ENCODE data around the gene CRX. TPM values are rescaled to one million over a fixed set of nuclear protein-coding genes. Genes with fewer than 3 reads are reported as not detected.

CRX gene
- total and polyA plus RNA-seq, 2 donors (not counting 1 experiment from before 2014, with no cell fraction given) = not detected

DNA sequence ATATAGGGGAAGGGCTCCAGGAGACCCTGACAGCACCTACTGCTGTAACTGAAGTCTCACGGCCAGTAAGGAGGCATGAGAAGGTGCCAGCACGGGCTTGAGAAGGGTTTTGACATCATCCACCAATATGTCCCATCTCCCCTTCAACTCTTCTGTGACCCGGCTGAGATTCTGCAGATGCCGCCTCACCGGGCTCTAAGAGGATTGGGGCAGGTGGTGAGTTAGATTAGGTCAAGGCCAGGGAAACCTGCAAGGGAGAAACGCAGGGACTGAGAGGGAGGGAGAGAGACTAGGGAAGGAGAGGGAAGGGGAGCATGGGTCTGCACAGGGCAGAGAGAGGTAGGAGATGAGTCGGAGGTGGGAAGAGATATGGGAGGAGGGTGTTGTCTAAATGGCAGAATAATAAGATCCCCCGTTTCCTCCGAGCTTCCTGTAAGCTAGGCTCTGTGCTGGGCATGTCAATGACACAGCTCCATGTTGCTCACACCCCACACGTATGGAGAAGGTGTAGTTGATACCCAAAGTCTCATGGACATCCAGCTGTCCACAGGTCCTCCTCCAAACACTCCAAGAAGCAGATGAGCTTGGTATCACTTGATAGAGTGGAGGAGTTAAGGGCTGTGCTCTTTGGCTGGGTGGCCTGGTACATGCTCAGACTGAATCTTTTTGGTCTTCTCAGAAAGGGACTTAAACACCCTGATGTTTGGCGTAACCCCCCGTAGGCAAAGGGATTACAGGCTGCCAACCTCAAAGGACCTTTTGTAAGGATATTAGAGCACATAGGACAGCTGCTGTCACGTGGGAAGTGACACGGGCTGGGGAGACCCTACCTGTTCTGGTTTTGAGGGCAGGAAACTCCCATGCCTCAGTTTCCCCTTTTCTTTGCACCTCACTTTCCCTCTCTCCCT lies 23.5 kb upstream of the CRX start:
- Mint-ChIP-seq H3K9me3 (ENCODE audit: insufficient read depth) (peaks cover 3% of the 10 kb centered on the region), H3K27me3 (peaks cover 12% of the 10 kb centered on the region), H3K4me3 (no peak overlapping the region), H3K4me1 (no peaks in the 10 kb centered on the region), H3K27ac (no peak overlapping the region)
- Histone ChIP-seq H3K4me1 (ENCODE audit: control insufficient read depth in 2 of 2, insufficient read depth in 2 of 2, low read length in 2 of 2) (no peaks in the 10 kb centered on the region), H3K36me3 (replicated peaks in 1 of 2; ENCODE audit: control extremely low read depth in 1 of 2, control insufficient read depth in 1 of 2, extremely low read depth in 1 of 2, insufficient read depth in 2 of 2, low read length in 1 of 2) (no peaks in the 10 kb centered on the region), H3K9me3 (ENCODE audit: control extremely low read depth in 1 of 3, control insufficient read depth in 2 of 3, insufficient read depth in 1 of 3, low read length in 2 of 3) (peaks cover 0 to 10% (median 0%) of the 10 kb centered on the region in 3 donors), H3K27me3 (replicated peaks in 1 of 4; ENCODE audit: control extremely low read depth in 1 of 4, control insufficient read depth in 3 of 4, insufficient read depth in 4 of 4, low read length in 3 of 4) (peaks cover 0 to 5% (median 0%) of the 10 kb centered on the region in 4 experiments), H3K4me2 (replicated peaks; ENCODE audit: low read depth, low read length, poor library complexity, severe bottlenecking) (no peak overlapping the region), H3K4me3 (ENCODE audit: control extremely low read depth in 1 of 5, extremely low read depth in 1 of 5, insufficient read depth in 1 of 5, low read depth in 2 of 5, low read length in 4 of 5) (no peak overlapping the region), H4K20me1 (ENCODE audit: control insufficient read depth, insufficient read depth, low read length, poor library complexity, severe bottlenecking) (no peaks in the 10 kb centered on the region), H3K9ac (ENCODE audit: low read length) (no peak overlapping the region), H3K27ac (ENCODE audit: low read length in 2 of 2) (no peak overlapping the region), H2AFZ (ENCODE audit: insufficient read depth, low read depth, low read length, poor library complexity, severe bottlenecking) (no peak overlapping the region), H3K79me2 (ENCODE audit: control insufficient read depth, insufficient read depth, low read length) (no peaks in the 10 kb centered on the region)
- ATAC-seq (ENCODE audit: low read depth) (no peak), DNase-seq (no peak)
- ChIA-PET POLR2A (no interaction called here), CTCF (interaction anchor here (0.7 to 2.4 kb wide), 2 partner anchors 11 to 1780 kb away, joined by 3 to 7 read pairs; no protein-coding TSS in a partner anchor)
- intact Hi-C loops (cut with micrococcal nuclease) = no loop called here
- TF ChIP-seq, protein P1, sequence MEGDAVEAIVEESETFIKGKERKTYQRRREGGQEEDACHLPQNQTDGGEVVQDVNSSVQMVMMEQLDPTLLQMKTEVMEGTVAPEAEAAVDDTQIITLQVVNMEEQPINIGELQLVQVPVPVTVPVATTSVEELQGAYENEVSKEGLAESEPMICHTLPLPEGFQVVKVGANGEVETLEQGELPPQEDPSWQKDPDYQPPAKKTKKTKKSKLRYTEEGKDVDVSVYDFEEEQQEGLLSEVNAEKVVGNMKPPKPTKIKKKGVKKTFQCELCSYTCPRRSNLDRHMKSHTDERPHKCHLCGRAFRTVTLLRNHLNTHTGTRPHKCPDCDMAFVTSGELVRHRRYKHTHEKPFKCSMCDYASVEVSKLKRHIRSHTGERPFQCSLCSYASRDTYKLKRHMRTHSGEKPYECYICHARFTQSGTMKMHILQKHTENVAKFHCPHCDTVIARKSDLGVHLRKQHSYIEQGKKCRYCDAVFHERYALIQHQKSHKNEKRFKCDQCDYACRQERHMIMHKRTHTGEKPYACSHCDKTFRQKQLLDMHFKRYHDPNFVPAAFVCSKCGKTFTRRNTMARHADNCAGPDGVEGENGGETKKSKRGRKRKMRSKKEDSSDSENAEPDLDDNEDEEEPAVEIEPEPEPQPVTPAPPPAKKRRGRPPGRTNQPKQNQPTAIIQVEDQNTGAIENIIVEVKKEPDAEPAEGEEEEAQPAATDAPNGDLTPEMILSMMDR (IDR thresholded peaks at IDR 0.05) = no peak
- TF ChIP-seq EZH2 (IDR thresholded peaks at IDR 0.05; ENCODE audit: borderline replicate concordance, insufficient read depth, low read depth, low read length, poor library complexity, severe bottlenecking) = no peak
- WGBS (ENCODE audit: insufficient coverage) = 63% methylated on average over 6 of the region's 14 CpGs

DNA sequence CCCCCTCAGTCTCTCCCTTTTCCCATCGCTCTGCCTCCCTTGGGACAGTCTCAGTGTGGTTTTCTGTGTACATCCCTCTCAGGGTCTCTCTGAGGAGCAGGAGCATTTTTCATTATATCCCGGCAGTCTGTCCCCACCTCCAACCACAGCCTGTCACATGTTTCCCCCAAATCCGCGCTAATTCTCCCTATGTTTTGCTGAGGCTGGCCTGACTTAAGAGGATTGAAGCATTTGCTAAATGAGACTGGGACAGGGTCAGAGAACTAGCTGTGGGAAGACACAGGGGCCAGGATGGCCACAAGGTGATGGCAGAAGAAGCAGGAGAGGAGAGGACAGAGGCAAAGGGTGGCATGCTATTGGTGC lies 22.9 kb upstream of the CRX start:
- no peak overlapping the region for H3K4me3 ChIP-seq (ENCODE audit: control extremely low read depth in 1 of 5, extremely low read depth in 1 of 5, insufficient read depth in 1 of 5, low read depth in 2 of 5, low read length in 4 of 5)
- Mint-ChIP-seq H3K9me3 (ENCODE audit: insufficient read depth) (peaks cover 3% of the 10 kb centered on the region), H3K27me3 (peaks cover 12% of the 10 kb centered on the region), H3K27ac (no peak overlapping the region), H3K4me1 (no peaks in the 10 kb centered on the region), H3K4me3 (no peak overlapping the region)
- H3K27ac ChIP-seq (ENCODE audit: low read length in 2 of 2) = no peak overlapping the region
- no peak for DNase-seq
- no peaks in the 10 kb centered on the region for H3K79me2 ChIP-seq (ENCODE audit: control insufficient read depth, insufficient read depth, low read length)
- peaks cover 0 to 5% (median 0%) of the 10 kb centered on the region in 4 experiments for H3K27me3 ChIP-seq (replicated peaks in 1 of 4; ENCODE audit: control extremely low read depth in 1 of 4, control insufficient read depth in 3 of 4, insufficient read depth in 4 of 4, low read length in 3 of 4)
- H2AFZ ChIP-seq (ENCODE audit: insufficient read depth, low read depth, low read length, poor library complexity, severe bottlenecking) = no peak overlapping the region
- no peak for ATAC-seq (ENCODE audit: low read depth)
- WGBS (ENCODE audit: insufficient coverage) = 77% methylated on average over 1 of the region's 4 CpGs
- no peaks in the 10 kb centered on the region for H4K20me1 ChIP-seq (ENCODE audit: control insufficient read depth, insufficient read depth, low read length, poor library complexity, severe bottlenecking)
- no peaks in the 10 kb centered on the region for H3K36me3 ChIP-seq (replicated peaks in 1 of 2; ENCODE audit: control extremely low read depth in 1 of 2, control insufficient read depth in 1 of 2, extremely low read depth in 1 of 2, insufficient read depth in 2 of 2, low read length in 1 of 2)
- no peak for TF ChIP-seq EZH2 (IDR thresholded peaks at IDR 0.05; ENCODE audit: borderline replicate concordance, insufficient read depth, low read depth, low read length, poor library complexity, severe bottlenecking)
- TF ChIP-seq, protein P1 (IDR thresholded peaks at IDR 0.05) = no peak
- H3K4me1 ChIP-seq (ENCODE audit: control insufficient read depth in 2 of 2, insufficient read depth in 2 of 2, low read length in 2 of 2) = no peaks in the 10 kb centered on the region
- intact Hi-C loops (cut with micrococcal nuclease) = no loop called here
- ChIA-PET CTCF (no interaction called here), POLR2A (no interaction called here)
- H3K9me3 ChIP-seq (ENCODE audit: control extremely low read depth in 1 of 3, control insufficient read depth in 2 of 3, insufficient read depth in 1 of 3, low read length in 2 of 3) = peaks cover 0 to 10% (median 0%) of the 10 kb centered on the region in 3 donors
- H3K9ac ChIP-seq (ENCODE audit: low read length) = no peak overlapping the region
- no peak overlapping the region for H3K4me2 ChIP-seq (replicated peaks; ENCODE audit: low read depth, low read length, poor library complexity, severe bottlenecking)

Measured in B cell (primary cell).